ENCODE data around the gene LRRC74A. TPM values are rescaled to one million over a fixed set of nuclear protein-coding genes. Genes with fewer than 3 reads are reported as not detected.

LRRC74A gene
- total RNA-seq, result not detected in 2 replicates

GRCh38 chr14:76826122-76826521 lies at the start of gene LRRC74A:
Gene LRRC74A, plus strand, starts transcription at chr14:76826408. Its CDS starts 290 bp downstream, at chr14:76826698.

GRCh38 chr14:76812422-76813383 lies 13.5 kb upstream of the LRRC74A start, which contains the start of gene ANGEL1:
Gene ANGEL1, minus strand, starts transcription at chr14:76812882. Its CDS starts 55 bp downstream, at chr14:76812827.

Other genes with a start within 250 kb of the LRRC74A start
- gene VASH1, start 64.9 kb upstream of the LRRC74A start, total RNA-seq, result 1.8 and 2.5 TPM in 2 replicates
- 8.1 and 9.4 TPM in 2 replicates for gene ANGEL1, start 13.5 kb upstream of the LRRC74A start, total RNA-seq
- 16.2 and 18.2 TPM in 2 replicates for gene IRF2BPL, start 202.3 kb downstream of the LRRC74A start, total RNA-seq

Measured in subcutaneous preadipocyte (primary cell).